ENCODE data around the gene AQP2. TPM values are rescaled to one million over a fixed set of nuclear protein-coding genes. Genes with fewer than 3 reads are reported as not detected.

The AQP2 gene
- not detected in 2 replicates for polyA plus RNA-seq (2012; rRNA removed)
- not detected in 2 replicates for polyA plus RNA-seq (2012; cell fraction: cytosol; rRNA removed)
- polyA plus RNA-seq (2012; cell fraction: nucleus; rRNA removed) = not detected in 2 replicates

GRCh38 chr12:49950273-49951251 lies at the start of gene AQP2:
TSS of gene AQP2 (plus strand) at chr12:49950737. CDS start at chr12:49950831, 94 bp downstream.
- Histone ChIP-seq H3K27ac (ENCODE audit: low read depth in 2 of 2, low read length in 1 of 2) (no peak within 1 kb of the TSS), H3K79me2 (ENCODE audit: insufficient read depth) (no peaks in the 10 kb centered on the region), H4K20me1 (ENCODE audit: insufficient read depth) (no peaks in the 10 kb centered on the region), H3K9me3 (no peaks in the 10 kb centered on the region), H3K36me3 (replicated peaks in 1 of 2; ENCODE audit: control insufficient read depth in 1 of 2, insufficient read depth in 2 of 2, low read length in 1 of 2) (no peaks in the 10 kb centered on the region), H3K4me2 (no peak within 1 kb of the TSS), H3K4me3 (ENCODE audit: low read depth in 2 of 2, low read length in 1 of 2) (no peak within 1 kb of the TSS), H3F3A (replicated peaks; ENCODE audit: insufficient read depth) (no peaks in the 10 kb centered on the region), H3K4me1 (ENCODE audit: control insufficient read depth in 1 of 2, insufficient read depth in 2 of 2, low read depth in 1 of 2, low read length in 1 of 2) (peaks cover 0 to 20% of the 10 kb centered on the region in 2 experiments; a peak in 1 of 4 replicates), H3K9me2 (no peaks in the 10 kb centered on the region), H3K9ac (no peak within 1 kb of the TSS), H2AFZ (ENCODE audit: low read depth) (no peak within 1 kb of the TSS), H3K27me3 (ENCODE audit: insufficient read depth) (no peaks in the 10 kb centered on the region)
- TF ChIP-seq TAF1 (IDR thresholded peaks at IDR 0.05; ENCODE audit: borderline replicate concordance, low read depth, low read length) (no peak), SIN3A (IDR thresholded peaks at IDR 0.05; ENCODE audit: borderline replicate concordance, low read depth, low read length) (no peak), MEF2A (IDR thresholded peaks at IDR 0.05; ENCODE audit: borderline replicate concordance, low read depth) (no peak), USF1 (IDR thresholded peaks at IDR 0.05; ENCODE audit: borderline replicate concordance, low read depth) (no peak), FOSL2 (IDR thresholded peaks at IDR 0.05; ENCODE audit: borderline replicate concordance, low read depth) (no peak), CHD2 (IDR thresholded peaks at IDR 0.05; ENCODE audit: low read length, partially characterized antibody) (no peak), TEAD4 (IDR thresholded peaks at IDR 0.05; ENCODE audit: borderline replicate concordance, insufficient read depth) (no peak), SMC3 (IDR thresholded peaks at IDR 0.05; ENCODE audit: low read depth, low read length) (no peak), USF2 (IDR thresholded peaks at IDR 0.05; ENCODE audit: borderline replicate concordance, low read depth, low read length) (no peak), POLR2AphosphoS5 (IDR thresholded peaks at IDR 0.05; ENCODE audit: low read depth, low read length) (no peak), RXRA (IDR thresholded peaks at IDR 0.05; ENCODE audit: borderline replicate concordance, low read depth) (no peak), RAD21 (IDR thresholded peaks at IDR 0.05; ENCODE audit: low read length) (no peak), EZH2phosphoT487 (IDR thresholded peaks at IDR 0.05; ENCODE audit: borderline replicate concordance, low read depth) (no peak), ZBTB33 (IDR thresholded peaks at IDR 0.05; ENCODE audit: borderline replicate concordance, low read depth) (no peak), ELF1 (IDR thresholded peaks at IDR 0.05) (no peak)
- POLR2A ChIA-PET = interaction anchor here (1.0 kb wide), 1 partner anchor 33 kb away, joined by 3 read pairs; no protein-coding TSS in a partner anchor
- 83% methylated on average over 29 of the region's 32 CpGs for WGBS (ENCODE audit: low lambda C conversion rate)
- CTCF ChIA-PET = interaction anchor here (0.8 to 6.1 kb wide), 8 partner anchors 9 to 121 kb away, joined by 3 to 101 read pairs (median 4); no protein-coding TSS in a partner anchor
- peak; percentile 64 for DNase-seq

Data from SK-N-SH (cell line).